ENCODE results near the gene RANBP10. TPM values are rescaled to one million over a fixed set of nuclear protein-coding genes. Genes with fewer than 3 reads are reported as not detected.

The RANBP10 gene
- total and polyA plus RNA-seq, 9 of the 15 experiments (the other 6 are each of a cell fraction or from before 2014, with no cell fraction given), result 0.61 to 19.3 (median 5.9) TPM

- peak; percentile 82 for TF ChIP-seq SUPT5H (IDR thresholded peaks at IDR 0.05)
- TF ChIP-seq ARNT (IDR thresholded peaks at IDR 0.05), result no peak
- TF ChIP-seq ZNF449 (CRISPR knock-in tag; IDR thresholded peaks at IDR 0.05), result peak; percentile 14; the same call in 1 of the 2 replicates
- TF ChIP-seq ATF1 (CRISPR knock-in tag; IDR thresholded peaks at IDR 0.05), result no peak
- peak; percentile 89 for TF ChIP-seq ATF1 (tag; IDR thresholded peaks at IDR 0.05)
- TF ChIP-seq LARP7 (IDR thresholded peaks at IDR 0.05), result no peak
- peak; percentile 96 for TF ChIP-seq SP1 (CRISPR knock-in tag; IDR thresholded peaks at IDR 0.05)
- peak in 1 of 2 experiments; percentile 54; a peak in 1 of 4 replicates for TF ChIP-seq SRF (CRISPR knock-in tag; IDR thresholded peaks at IDR 0.05)
- TF ChIP-seq JUND (IDR thresholded peaks at IDR 0.05; ENCODE audit: borderline replicate concordance, low read depth, low read length), result peak; percentile 34; the same call in 1 of the 2 replicates
- no peak; the same call in 2 of the 3 replicates for TF ChIP-seq JUND (tag; IDR thresholded peaks at IDR 0.05; ENCODE audit: borderline replicate concordance, low read depth, low read length)
- peak; percentile 57; the same call in 1 of the 2 replicates for TF ChIP-seq GTF2E2 (tag; IDR thresholded peaks at IDR 0.05)
- TF ChIP-seq RAD21 (CRISPR knock-in tag; conservative IDR thresholded peaks at IDR 0.05 in 1 of 2, IDR thresholded peaks at IDR 0.05 in 1 of 2), result no peak; a peak in 1 of 4 replicates
- TF ChIP-seq ZNF165 (CRISPR knock-in tag; IDR thresholded peaks at IDR 0.05; ENCODE audit: borderline replicate concordance), result 0 out of 2 replicates have a peak, but pooled peaks have one; percentile 14
- TF ChIP-seq TCF7L2 (IDR thresholded peaks at IDR 0.05; ENCODE audit: low read depth, low read length), result no peak
- TF ChIP-seq IRF9 (tag; IDR thresholded peaks at IDR 0.05), result peak; percentile 19; the same call in 1 of the 2 replicates
- TF ChIP-seq ARID1B (IDR thresholded peaks at IDR 0.05), result no peak
- TF ChIP-seq IRF1 (CRISPR knock-in tag; IDR thresholded peaks at IDR 0.05; ENCODE audit: borderline replicate concordance), result no peak
- TF ChIP-seq ZBTB2 (IDR thresholded peaks at IDR 0.05), result no peak
- no peak for TF ChIP-seq EWSR1 (IDR thresholded peaks at IDR 0.05; ENCODE audit: borderline replicate concordance, low read depth, partially characterized antibody)
- TF ChIP-seq ZBTB17 (CRISPR knock-in tag; IDR thresholded peaks at IDR 0.05), result peak; percentile 65; the same call in 1 of the 2 replicates
- TF ChIP-seq COPS2 (conservative IDR thresholded peaks at IDR 0.05), result no peak
- peak; percentile 97 for TF ChIP-seq ZNF584 (CRISPR knock-in tag; IDR thresholded peaks at IDR 0.05; ENCODE audit: low read depth)
- no peak for TF ChIP-seq PCBP2 (IDR thresholded peaks at IDR 0.05; ENCODE audit: low read depth, low read length, poor library complexity, severe bottlenecking)
These were observed at the start of gene RANBP10, which contains the start of gene TSNAXIP1 (continued) for GRCh38 chr16:67806428-67807147.
